GM13977 (cell line): ENCODE data around the gene GNAS-AS1.

Experiments
- DNase-seq: peaks from one replicate; pipeline ENCODE4 v3.0.0; 2012; ENCODE audit warnings: low spot score
- CTCF ChIP-seq: IDR thresholded peaks from 2 replicates; pipeline ENCODE4 v1.5.1; 2012; ENCODE audit warnings: mild to moderate bottlenecking, control low read depth; ENCODE audit not compliant: insufficient read depth; ENCODE audit errors: extremely low read depth, missing control alignments
- in situ Hi-C: fragments of 300-500 bp; cut with MboI; formaldehyde crosslinking; loops from one replicate; pipeline ENCODE4 v1.12.0; 2022; ENCODE audit warnings: low sequenced_read_pairs, low pct_unique_long_range_greater_than_20kb, mixed read lengths, inconsistent platforms; ENCODE audit not compliant: unreplicated experiment

Gene GNAS-AS1

GRCh38 chr20:58868795-58869194, 18.1 kb upstream of the GNAS-AS1 start:
- DNase-seq: no peak
- peak; percentile 61 for TF ChIP-seq CTCF
- in situ Hi-C loops: loop anchor here (5.0 to 25.0 kb wide), 3 partner anchors 219 to 594 kb away; no protein-coding TSS in a partner anchor

GRCh38 chr20:58867211-58867610, 16.5 kb upstream of the GNAS-AS1 start:
- no peak for TF ChIP-seq CTCF
- in situ Hi-C loops: loop anchor here (5.0 to 25.0 kb wide), 3 partner anchors 220 to 595 kb away; no protein-coding TSS in a partner anchor
- DNase-seq: no peak

GRCh38 chr20:58865843-58866242, 15.1 kb upstream of the GNAS-AS1 start:
- TF ChIP-seq CTCF: no peak
- in situ Hi-C loops: loop anchor here (5.0 to 25.0 kb wide), 3 partner anchors 221 to 596 kb away; no protein-coding TSS in a partner anchor

GRCh38 chr20:58864346-58864745, 13.6 kb upstream of the GNAS-AS1 start:
- DNase-seq: no peak
- in situ Hi-C loops: loop anchor here (25.0 kb wide), 2 partner anchors 223 to 598 kb away; no protein-coding TSS in a partner anchor
- TF ChIP-seq CTCF: peak; percentile 60

More at GRCh38 chr20:58865843-58866242, 15.1 kb upstream of the GNAS-AS1 start:
- DNase-seq: no peak

- DNase-seq: no peak
- TF ChIP-seq CTCF: no peak
- in situ Hi-C loops: loop anchor here (25.0 kb wide), 2 partner anchors 224 to 599 kb away; no protein-coding TSS in a partner anchor
Observed at GRCh38 chr20:58863044-58863790, 12.5 kb upstream of the GNAS-AS1 start.

- in situ Hi-C loops: loop anchor here (25.0 kb wide), 2 partner anchors 232 to 607 kb away; no protein-coding TSS in a partner anchor
- DNase-seq: no peak
- no peak for TF ChIP-seq CTCF
Observed at GRCh38 chr20:58855506-58856389, 5.0 kb upstream of the GNAS-AS1 start.
